Epithelial cell of esophagus (primary cell): ENCODE results near the gene SMAD1.
A peak's percentile ranks its signal among the peaks of the same experiment; 100 is the strongest.
"Not testable (repeated sequence)": the region's sequence is repeated elsewhere in the genome, so short reads cannot be mapped to it uniquely, and the experiment has no call there.

Source experiments
- DNase-seq: peaks from one replicate; pipeline ENCODE4 v3.0.0; 2010; ENCODE audit warnings: low read depth
- H3K4me3 ChIP-seq: 2 replicates; pipeline ENCODE4 v1.5.1; 2011; ENCODE audit warnings: mild to moderate bottlenecking, low read length, control low read depth
- TF ChIP-seq, protein P1 (sequence below): IDR thresholded peaks from 2 replicates; pipeline ENCODE4 v1.5.1; 2011; ENCODE audit warnings: low read depth, mild to moderate bottlenecking, low read length, control low read depth, inconsistent platforms; ENCODE audit not compliant: insufficient read depth; ENCODE audit errors: missing control alignments

Gene SMAD1

DNA sequence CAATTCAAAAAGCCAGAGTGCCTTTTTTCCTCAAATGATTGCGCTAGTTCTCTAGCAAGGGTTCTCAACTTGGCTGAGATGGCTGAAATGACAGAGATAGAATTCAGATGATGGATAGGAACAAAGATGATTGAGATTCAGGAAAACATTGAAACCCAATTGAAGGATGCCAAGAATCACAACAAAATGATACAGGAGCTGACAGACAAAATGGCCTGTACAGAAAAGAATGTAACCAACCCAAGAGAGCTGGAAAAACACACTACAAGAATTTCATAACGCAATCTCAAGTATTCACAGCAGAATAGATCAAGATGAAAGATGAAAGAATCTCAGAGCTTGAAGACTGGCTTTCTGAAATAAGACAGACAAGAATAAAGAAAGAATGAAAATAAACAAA is 85.9 kb downstream of the SMAD1 start:
- TF ChIP-seq, protein P1, sequence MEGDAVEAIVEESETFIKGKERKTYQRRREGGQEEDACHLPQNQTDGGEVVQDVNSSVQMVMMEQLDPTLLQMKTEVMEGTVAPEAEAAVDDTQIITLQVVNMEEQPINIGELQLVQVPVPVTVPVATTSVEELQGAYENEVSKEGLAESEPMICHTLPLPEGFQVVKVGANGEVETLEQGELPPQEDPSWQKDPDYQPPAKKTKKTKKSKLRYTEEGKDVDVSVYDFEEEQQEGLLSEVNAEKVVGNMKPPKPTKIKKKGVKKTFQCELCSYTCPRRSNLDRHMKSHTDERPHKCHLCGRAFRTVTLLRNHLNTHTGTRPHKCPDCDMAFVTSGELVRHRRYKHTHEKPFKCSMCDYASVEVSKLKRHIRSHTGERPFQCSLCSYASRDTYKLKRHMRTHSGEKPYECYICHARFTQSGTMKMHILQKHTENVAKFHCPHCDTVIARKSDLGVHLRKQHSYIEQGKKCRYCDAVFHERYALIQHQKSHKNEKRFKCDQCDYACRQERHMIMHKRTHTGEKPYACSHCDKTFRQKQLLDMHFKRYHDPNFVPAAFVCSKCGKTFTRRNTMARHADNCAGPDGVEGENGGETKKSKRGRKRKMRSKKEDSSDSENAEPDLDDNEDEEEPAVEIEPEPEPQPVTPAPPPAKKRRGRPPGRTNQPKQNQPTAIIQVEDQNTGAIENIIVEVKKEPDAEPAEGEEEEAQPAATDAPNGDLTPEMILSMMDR: no peak
- DNase-seq: no peak
- no peak overlapping the region for H3K4me3 ChIP-seq

DNA sequence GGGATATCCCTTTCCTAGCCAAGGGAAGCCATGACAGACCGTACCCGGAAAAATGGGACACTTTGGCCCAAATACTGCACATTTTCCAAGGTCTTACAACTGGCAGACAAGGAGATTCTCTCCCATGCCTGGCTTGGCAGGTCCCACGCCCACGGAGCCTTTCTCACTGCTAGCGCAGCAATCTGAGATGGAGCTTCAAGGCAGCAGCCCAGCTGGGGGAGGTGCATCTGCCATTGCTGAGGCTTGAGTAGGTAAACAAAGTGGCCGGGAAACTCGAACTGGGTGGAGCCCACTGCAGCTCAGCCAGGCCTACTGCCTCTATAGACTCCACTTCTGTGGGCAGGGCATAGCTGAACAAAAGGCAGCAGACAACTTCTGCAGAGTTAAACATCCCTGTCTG is 92.9 kb downstream of the SMAD1 start:
- H3K4me3 ChIP-seq, DNase-seq: not testable (repeated sequence)

DNA sequence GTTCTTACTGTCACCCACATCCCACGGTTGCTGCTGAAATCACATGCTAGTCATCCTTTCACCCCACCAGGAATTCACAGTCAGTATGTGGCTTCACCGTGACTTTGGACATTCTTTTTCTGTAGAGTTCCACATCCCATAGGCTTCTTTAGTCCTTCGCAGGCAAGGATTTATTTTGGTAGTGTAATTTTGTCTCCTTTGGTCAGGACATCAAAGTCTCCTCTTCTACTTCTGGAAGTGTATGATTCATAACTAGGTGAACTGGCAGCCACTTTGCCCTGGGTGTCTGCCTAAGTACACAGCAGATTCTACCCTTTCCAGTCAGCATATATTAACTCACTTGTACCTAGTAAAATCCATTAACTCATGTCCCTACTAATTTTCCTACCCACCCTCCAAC is 99.3 kb downstream of the SMAD1 start:
- DNase-seq: peak; percentile 42
- H3K4me3 ChIP-seq: no peak overlapping the region
- TF ChIP-seq, protein P1: no peak

DNA sequence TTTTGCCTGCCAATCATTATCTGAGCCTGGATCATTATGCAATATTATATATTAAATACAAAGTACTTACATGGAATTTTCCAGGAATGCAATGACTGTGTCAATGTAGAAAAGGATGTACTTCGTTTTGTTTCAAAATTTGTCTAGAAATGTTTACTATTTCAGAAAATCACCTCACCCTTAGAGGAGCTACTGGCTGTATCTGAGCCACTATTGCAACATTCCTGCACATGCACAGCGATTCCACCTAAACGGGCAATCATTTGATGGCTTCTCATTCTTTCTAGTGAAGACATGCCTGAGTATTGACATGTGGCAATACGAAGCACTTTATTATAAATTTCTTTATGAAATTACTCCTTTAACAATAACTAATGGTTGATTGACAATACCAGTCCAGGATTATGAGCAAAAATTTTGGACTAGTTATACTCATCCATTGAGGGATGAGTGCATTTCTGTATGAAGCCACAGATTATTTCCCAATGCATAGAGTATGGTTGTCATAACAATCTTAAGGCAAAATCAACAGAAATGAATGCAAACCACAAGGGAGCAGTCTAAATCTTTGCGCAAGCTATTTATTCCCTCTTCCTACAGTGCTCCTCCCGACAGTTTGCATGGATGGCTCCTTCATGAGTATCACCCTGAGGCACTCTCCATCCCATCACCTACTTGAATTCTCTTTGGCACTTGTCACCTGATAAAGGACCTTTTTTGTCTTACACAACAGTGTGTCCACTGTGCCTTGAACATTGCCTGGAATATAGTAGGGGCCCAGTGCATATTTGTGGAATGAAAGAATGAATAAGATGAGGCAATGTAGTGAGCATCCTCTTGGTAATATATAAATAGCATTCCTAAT is 101.8 kb downstream of the SMAD1 start:
- no peak overlapping the region for H3K4me3 ChIP-seq
- TF ChIP-seq, protein P1: no peak
- DNase-seq: no peak

DNA sequence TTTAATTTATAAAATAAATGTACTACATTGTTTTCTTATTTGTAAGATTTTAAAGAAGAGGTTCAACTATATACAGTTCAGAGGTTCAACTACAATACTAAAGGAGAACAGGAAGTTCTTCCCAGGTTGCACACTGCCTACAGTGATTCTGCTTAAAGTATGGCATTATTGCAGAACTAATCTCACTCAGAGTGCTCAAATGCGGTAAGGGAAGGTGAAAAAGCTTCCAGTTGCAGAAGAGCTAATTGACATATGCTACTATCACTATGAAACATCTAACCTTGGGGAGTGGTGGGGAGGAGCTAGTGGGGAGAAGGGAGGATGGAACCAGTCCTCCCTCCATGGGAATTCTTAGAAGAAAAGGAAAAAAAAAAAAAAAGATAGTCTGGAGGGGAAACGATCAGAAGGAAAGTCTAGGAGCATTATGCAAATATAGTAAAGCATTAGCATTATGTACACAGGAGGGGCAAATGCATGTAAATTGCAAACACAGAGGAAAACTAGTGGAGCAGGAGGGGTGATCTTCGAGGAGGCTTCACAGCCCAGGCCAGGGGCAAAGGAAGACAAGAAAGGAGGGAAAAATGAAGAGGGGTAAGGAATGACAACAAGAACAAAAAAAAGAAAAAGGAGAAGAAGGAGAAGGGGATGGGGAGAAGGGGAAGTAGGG is 105.6 kb downstream of the SMAD1 start:
- TF ChIP-seq, protein P1: no peak
- no peak for DNase-seq
- H3K4me3 ChIP-seq: no peak overlapping the region

DNA sequence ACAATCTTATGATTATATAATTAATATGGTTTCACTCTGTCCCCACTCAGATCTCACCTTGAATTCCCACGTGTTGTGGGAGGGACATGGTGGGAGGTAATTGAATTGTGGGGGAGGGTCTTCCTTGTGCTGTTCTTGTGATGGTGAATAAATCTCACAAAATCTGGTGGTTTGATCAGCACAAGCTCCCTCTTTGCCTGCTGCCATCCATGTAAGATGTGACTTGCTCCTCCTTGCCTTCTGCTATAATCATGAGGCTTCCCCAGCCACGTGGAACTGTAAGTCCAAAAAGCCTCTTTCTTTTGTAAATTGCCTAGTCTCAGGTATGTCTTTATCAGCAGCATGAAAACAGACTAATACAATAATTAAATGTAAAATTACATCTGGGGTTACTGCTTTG is 107.7 kb downstream of the SMAD1 start:
- DNase-seq, H3K4me3 ChIP-seq: not testable (repeated sequence)

DNA sequence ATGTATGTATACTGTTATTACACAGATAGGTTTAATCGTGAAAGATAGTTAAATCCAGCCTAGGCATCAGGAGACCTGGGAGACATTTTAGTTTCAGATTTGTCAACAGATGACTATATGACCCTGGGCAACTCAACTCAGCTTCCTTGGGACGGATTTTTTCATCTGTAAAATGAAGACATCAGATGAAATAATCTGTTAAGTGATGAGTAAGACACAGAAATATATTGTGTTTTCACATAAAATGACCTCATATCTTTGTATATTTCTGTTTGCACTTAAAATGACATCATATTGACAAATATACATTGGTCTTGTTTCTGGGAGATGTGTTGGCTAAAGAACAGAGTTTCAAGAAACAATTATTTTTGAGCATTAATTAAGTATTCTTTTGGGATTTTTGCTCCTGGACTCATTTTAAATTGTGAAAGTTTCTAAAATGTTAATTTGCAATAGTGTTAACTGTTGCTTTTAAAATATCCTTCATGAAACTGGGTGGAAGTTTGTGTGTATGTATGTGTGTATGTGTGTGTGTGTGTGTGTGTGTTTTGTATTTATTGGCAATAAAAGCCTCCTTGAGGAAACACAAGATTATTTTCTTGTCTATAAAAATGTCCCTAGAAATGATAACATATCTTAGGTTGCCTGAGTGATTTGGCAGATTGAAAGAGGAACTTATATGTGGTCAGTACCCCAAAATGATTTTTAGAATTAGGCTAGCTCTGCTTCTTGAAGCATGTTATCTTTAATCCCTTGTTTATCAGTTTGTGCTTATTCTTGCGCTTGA is 108.5 kb downstream of the SMAD1 start:
- TF ChIP-seq, protein P1: no peak
- DNase-seq: peak; percentile 11
- no peak overlapping the region for H3K4me3 ChIP-seq
